Measurements from ENCODE around the gene ARHGEF2.

ARHGEF2 gene

DNA sequence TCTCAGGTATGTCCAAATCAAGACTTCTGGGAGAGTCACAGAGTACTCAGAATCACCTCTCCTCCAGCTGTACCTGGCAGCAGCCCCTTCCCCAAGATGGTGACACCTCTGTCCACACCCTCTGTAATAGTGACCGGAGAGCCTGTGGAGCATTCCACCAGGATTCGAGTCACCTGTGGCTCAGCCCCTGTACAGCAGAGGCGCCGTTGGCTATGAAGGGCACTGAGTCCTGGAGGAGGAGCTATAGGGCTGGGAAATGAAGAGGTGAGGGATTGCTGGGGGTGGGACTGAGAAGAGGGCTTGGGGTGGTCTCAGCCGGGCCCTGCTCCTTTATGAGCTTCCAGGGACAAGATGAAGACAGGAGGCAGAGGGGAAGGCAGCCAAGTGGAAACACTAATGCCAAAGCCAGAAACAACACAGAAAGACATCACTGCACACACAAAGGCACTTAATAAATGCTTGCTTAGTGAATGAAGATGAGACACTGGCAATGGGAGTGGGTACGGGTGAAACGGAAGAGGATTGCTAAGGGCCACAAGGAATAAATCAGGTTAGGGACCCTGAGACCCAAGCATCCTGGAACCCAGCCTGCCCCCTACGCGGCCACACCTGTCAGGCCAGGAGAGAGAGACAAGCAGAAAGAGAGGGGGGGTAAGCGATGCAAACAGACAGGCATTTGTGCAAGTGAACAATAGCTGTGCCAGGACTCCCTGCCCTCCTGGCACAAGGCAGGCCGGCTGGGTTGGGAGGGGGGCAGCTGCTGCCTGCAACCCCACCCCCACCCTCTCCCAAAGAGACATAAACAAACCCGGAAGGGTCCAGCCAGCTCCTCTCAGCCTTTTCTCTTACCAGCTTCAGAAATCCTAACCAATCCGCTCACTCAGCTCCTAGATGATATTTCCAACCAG lies 3.9 kb downstream of the ARHGEF2 start:
- DNase-seq (ENCODE audit: extremely low spot score, insufficient read length, low read depth) (no peak), FAIRE-seq (no peak)

GRCh38 chr1:155973723-155974122 lies 4.6 kb downstream of the ARHGEF2 start:
- FAIRE-seq, result no peak
- DNase-seq (ENCODE audit: extremely low spot score, insufficient read length, low read depth), result no peak

GRCh38 chr1:155971910-155972809 lies 6.2 kb downstream of the ARHGEF2 start:
- DNase-seq (ENCODE audit: extremely low spot score, insufficient read length, low read depth), result no peak
- no peak for FAIRE-seq

DNA sequence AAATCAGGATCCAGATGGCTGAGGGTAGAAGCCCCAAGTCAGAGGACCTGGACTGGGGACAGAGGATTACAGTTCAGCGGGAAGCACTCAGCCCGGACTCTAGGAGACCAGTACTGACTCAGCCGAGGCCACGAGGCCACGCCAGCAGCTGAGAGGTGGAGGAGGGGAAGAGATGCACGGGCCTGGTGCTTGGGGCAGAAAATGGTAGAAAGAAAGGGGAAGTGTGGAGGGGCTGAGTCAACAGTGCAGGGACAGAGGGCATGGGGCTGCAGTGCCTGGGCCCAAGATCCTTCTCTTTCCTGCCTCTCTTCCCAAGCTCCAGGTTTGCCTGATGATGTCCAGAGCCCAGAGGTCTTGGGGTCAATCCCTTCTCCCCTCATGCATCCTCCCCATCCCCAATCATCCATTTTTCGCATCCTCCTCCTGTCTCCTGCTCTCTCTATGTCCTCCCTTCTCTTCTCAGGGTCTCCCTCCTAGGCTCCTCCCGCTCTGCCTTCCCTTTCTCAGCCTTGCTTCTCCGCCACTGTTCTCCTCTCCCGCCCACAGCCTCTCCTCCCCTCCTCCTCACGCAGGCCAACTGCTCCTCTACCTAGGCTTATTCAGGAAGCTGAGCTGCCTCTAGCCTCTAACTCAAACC lies 7.7 kb downstream of the ARHGEF2 start:
- no peak for DNase-seq (ENCODE audit: extremely low spot score, insufficient read length, low read depth)
- peak; percentile 72 for FAIRE-seq

DNA sequence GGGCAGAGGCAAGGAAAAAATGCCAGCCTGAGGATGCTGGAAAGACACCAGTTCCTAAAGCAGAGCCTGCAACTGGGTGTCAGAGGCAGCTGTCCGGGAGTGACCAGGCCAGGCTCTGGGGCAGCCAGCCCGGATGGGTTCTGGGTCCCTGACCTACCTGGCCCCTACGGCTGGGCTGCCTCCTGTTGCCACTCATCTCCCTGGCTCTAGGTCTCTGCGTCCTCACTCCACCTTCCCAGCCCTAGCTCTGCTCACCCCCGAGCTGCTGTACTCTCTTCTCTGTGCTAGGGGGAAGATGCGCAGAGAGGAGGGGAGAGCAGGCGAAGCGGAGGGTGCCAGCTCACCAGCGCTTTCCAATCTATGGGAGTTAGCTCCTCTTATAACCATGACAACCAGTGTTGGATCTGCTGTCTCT lies 9.0 kb downstream of the ARHGEF2 start:
- no peak for FAIRE-seq
- DNase-seq (ENCODE audit: extremely low spot score, insufficient read length, low read depth), result no peak

DNA sequence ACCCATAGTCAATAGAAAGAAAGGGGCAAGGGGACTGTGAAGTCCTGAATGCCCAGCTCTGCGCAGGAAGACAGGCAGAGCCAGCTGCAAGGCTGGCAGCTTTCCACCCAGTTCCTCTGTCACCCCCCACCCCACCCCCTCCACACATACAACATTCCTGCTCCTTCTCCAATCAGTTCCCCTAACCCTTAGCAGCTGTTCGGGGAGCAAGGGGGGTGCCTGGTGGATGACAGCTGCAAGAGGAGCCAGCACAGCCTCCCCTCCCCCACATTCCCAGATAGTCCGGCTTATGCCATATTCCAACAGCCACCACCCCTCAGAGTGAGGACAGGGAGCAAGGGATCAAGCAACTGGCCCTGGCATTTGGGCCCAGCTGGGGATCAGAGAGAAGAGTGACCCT lies 9.7 kb downstream of the ARHGEF2 start:
- FAIRE-seq (no peak), DNase-seq (ENCODE audit: extremely low spot score, insufficient read length, low read depth) (no peak)

DNA sequence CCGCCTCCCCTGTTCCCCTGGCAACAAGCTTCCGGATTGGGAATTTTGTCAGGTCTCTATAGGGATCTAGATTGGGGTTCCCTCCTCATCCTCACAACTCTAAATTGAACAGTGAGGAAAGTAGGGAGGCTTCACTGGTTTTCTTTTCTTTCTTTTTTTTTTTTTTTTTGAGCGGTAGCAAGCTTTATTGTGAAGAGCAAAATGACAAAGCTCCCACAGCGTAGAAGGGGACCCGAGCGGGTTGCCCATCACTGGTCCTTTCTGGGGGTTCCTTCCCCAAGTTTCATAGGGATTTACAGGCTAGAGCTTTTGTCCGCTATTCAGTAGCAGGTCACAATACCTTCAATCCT lies 10.3 kb downstream of the ARHGEF2 start:
- no peak for DNase-seq (ENCODE audit: extremely low spot score, insufficient read length, low read depth)
- FAIRE-seq, result no peak

- DNase-seq (ENCODE audit: extremely low spot score, insufficient read length, low read depth) (no peak), FAIRE-seq (no peak)
Measured at GRCh38 chr1:155967341-155968050, 10.9 kb downstream of the ARHGEF2 start.

DNA sequence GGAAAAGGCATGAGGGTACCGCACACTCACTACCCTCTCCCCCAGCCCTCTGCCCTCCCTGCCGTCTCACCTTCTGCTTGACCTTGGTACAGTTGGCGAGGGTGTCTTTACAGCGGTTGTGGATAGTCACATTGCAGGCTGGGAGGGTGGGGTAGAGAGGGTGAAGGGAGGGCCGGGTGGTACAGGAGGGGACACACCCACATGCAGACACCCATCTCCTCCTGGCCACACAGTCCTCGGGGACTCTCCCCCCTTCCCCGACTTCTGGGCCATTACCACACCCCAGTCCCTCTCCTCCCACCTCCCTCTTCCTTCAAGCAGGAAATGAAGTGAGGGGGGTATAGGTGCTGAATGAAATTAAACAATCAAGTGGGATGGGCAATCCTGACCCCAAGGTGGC lies 11.6 kb downstream of the ARHGEF2 start:
- DNase-seq (ENCODE audit: extremely low spot score, insufficient read length, low read depth), result no peak
- no peak for FAIRE-seq

GRCh38 chr1:155966135-155966534 lies 12.2 kb downstream of the ARHGEF2 start:
- FAIRE-seq (no peak), DNase-seq (ENCODE audit: extremely low spot score, insufficient read length, low read depth) (no peak)

- FAIRE-seq (no peak), DNase-seq (ENCODE audit: extremely low spot score, insufficient read length, low read depth) (no peak)
Measured at GRCh38 chr1:155964193-155964592, 14.2 kb downstream of the ARHGEF2 start.

GRCh38 chr1:155962599-155963211 lies 15.6 kb downstream of the ARHGEF2 start:
- FAIRE-seq (no peak), DNase-seq (ENCODE audit: extremely low spot score, insufficient read length, low read depth) (no peak)

DNA sequence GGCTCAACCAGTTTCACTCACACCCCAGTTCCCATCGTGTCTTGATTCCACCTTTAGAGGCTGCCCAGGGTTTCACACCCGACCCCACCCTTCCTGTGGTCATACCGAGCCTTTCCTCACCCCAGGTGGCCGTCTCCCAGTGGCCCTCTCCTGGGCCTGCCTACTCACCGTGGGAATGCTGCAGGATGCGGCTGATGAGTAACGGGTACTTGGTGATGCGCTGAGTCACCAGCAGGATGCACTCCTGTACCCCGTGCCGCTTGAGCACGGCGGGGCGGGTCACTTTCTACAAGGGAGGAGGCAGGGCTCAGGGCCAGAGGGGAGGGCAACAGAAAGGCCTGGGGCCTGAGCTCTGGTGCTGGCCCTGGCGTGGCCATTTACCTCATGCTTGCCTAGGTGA lies 16.4 kb downstream of the ARHGEF2 start:
- peak; percentile 31 for FAIRE-seq
- DNase-seq (ENCODE audit: extremely low spot score, insufficient read length, low read depth), result no peak

GRCh38 chr1:155960081-155960745 lies 18.1 kb downstream of the ARHGEF2 start:
- FAIRE-seq (no peak), DNase-seq (ENCODE audit: extremely low spot score, insufficient read length, low read depth) (no peak)

DNA sequence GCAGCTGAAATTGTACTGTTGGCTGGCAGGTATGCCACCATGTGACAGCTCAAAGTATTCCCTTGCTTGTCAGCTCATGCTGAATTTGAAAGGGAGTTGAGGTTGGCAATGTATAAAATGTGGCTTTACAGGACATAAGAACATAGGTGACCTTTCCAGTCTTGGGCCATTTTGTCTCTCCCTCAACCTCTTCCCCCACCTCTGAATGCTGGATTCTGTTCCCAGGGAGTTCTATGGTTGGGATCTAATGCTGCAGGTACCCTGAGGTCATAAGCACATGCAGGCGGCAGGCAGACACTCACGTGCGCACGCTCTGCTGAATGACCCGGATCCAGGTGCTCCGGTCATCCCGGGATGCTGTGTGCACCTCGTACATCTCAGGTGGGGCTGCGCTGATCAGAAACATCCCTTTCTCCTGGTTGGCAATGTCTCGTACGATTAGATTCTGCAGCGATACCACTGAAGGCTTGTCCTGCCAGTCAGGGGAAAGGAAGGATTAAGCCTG lies 20.9 kb downstream of the ARHGEF2 start:
- DNase-seq (ENCODE audit: extremely low spot score, insufficient read length, low read depth) (no peak), FAIRE-seq (no peak)

DNA sequence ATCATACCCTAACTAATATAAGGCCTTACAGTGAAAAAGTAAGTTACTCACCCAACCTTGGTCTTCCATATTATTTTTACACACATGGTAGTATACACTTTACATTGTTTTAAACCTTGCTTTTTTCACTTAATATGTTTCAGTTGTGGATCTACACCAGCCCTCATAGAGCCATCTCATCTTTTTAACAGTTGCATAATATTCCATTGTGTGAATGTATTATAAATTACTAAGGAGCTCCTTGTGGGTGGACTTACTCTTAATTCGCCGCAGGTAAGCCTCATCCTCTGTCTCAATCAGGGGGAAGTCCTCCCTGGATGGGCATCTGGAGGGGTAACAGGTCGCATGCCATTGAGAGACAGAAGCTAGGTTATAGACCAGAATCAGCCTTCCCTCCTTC lies 23.7 kb downstream of the ARHGEF2 start:
- no peak for FAIRE-seq
- no peak for DNase-seq (ENCODE audit: extremely low spot score, insufficient read length, low read depth)

DNA sequence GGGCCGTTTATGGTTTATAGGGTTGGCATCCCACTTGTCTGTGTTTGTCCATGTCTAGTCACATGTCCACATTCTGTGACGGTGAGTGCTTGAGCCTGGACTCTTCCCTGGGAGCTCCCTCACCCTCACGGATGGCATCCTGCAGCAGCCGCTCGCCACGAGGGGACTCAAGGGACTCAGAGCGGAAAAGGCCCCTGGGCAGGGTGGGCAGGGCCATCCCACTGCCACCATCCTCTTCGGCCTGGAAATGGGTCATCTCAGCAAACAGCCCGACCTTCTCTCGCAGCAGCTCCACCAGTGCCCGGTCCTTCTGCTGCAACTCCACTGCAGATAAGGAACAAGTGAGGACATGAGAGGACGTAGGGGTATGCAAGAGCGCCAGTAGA lies 25.8 kb downstream of the ARHGEF2 start:
- DNase-seq (ENCODE audit: extremely low spot score, insufficient read length, low read depth) (no peak), FAIRE-seq (no peak)

- no peak for FAIRE-seq
- DNase-seq (ENCODE audit: extremely low spot score, insufficient read length, low read depth), result no peak
Measured at GRCh38 chr1:155951753-155952504, 26.4 kb downstream of the ARHGEF2 start.

All from GM18507 (cell line).